Fibroblast of pulmonary artery (primary cell): ENCODE data around the gene SYNJ1.

ENCODE experiments used
- DNase-seq: peaks from one replicate; pipeline ENCODE4 v3.0.0-alpha.2; 2010; ENCODE audit warnings: low read depth
- H3K4me3 ChIP-seq: replicated peaks from 2 replicates; pipeline ENCODE4 v1.5.1; 2011; ENCODE audit warnings: low read depth, mild to moderate bottlenecking, control low read depth, low read length, moderate library complexity
- TF ChIP-seq, protein P1 (sequence below): IDR thresholded peaks from 2 replicates; pipeline ENCODE4 v1.5.1; 2011; ENCODE audit warnings: mild to moderate bottlenecking, control low read depth, low read length, inconsistent platforms; ENCODE audit errors: missing control alignments

SYNJ1 gene

GRCh38 chr21:32717851-32718316, 9.9 kb downstream of the SYNJ1 start:
- TF ChIP-seq, protein P1, sequence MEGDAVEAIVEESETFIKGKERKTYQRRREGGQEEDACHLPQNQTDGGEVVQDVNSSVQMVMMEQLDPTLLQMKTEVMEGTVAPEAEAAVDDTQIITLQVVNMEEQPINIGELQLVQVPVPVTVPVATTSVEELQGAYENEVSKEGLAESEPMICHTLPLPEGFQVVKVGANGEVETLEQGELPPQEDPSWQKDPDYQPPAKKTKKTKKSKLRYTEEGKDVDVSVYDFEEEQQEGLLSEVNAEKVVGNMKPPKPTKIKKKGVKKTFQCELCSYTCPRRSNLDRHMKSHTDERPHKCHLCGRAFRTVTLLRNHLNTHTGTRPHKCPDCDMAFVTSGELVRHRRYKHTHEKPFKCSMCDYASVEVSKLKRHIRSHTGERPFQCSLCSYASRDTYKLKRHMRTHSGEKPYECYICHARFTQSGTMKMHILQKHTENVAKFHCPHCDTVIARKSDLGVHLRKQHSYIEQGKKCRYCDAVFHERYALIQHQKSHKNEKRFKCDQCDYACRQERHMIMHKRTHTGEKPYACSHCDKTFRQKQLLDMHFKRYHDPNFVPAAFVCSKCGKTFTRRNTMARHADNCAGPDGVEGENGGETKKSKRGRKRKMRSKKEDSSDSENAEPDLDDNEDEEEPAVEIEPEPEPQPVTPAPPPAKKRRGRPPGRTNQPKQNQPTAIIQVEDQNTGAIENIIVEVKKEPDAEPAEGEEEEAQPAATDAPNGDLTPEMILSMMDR, result no peak
- DNase-seq, result no peak
- H3K4me3 ChIP-seq, result no peak overlapping the region

DNA sequence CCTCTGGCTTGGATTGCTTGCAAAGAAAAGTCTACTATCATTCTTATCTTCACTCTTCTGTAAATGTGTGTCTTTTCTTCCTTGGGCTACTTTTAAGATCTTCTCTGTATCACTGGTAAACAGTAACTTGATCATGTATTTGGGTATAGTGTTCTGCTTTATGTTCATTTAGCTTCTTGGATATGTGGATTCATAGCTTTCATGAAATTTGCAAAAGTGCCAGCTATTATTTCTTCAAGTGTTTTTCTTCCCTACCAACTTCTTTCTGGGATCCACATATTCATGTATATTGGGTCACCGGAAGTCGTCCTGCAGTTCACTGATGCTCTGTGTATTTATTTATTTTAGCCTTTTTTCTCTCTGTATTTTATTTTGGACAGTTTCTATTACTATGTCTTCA, 11.3 kb downstream of the SYNJ1 start:
- no peak for DNase-seq
- H3K4me3 ChIP-seq, result no peak overlapping the region
- TF ChIP-seq, protein P1, result no peak

DNA sequence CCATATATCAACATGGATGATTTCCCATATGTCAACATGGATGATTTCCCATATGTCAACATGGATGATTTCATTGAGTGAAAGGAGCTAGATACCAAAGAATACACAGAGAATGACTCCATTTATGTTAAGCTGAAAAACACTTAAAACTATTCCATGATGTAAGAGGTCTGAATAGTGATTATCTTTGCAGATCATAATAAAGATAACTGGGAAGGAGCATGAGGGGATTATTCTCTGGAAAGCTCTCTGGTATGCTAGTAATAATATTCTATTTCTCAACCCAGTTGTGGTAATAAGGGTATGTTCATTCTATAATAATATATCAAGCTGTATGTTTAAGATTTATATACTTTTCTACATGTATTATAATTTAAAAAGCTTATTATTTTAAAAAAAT, 14.1 kb downstream of the SYNJ1 start:
- no peak for DNase-seq
- no peak overlapping the region for H3K4me3 ChIP-seq
- TF ChIP-seq, protein P1, result no peak

GRCh38 chr21:32712641-32713040, 15.2 kb downstream of the SYNJ1 start:
- TF ChIP-seq, protein P1, result no peak
- DNase-seq, result no peak
- H3K4me3 ChIP-seq, result no peak overlapping the region

DNA sequence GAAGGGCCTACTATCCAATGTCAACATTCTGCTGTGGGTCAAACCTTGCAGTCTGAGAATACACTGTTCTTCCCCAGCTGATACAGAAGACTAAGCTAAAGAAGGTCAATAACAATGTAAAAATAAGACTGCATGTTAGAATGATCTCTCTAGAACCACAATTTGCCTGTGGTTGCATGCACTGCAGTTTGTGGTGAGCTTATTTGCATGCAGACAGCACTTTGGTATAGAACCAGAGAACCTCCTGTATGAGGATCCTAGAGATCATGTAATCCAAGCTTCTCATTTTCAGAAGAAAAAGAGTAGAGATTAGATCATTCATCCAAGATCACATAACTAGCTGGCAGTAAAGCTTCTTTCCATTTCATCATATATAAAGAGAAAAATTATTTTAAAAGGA, 15.8 kb downstream of the SYNJ1 start:
- no peak for DNase-seq
- TF ChIP-seq, protein P1, result no peak
- H3K4me3 ChIP-seq, result no peak overlapping the region

GRCh38 chr21:32710987-32711386, 16.8 kb downstream of the SYNJ1 start:
- DNase-seq, result no peak
- TF ChIP-seq, protein P1, result no peak
- H3K4me3 ChIP-seq, result no peak overlapping the region

DNA sequence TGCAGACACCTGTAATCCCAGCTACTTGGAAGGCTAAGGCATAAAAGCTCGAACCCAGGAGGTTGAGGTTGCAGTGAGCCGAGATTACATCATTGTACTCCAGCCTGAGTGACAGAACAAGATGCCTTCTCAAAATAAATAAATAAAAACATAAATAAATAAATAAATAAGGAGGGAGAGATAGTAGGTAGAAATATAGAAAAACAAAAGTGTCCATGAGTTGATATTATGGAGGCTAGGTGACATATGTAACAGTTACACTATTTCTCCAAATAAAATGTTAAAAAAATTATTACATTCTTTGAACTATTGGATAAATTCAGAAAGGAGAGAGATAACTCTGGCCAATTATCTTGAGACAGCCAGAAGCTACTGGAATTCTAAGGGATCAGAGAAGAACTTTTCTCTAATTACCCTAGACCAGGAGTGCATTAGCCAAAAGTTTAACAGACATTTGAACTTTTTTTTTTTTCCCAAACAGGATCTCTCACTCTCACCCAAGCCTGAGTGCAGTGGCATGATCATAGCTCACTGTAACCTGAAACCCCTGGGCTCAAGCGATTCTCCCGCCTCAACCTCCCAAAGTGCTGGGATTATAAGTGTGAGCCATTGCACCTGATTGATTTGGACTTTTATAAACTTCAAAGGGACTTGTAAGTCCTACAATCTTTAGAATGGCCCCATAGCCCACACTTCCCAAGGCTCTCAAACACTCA, 17.6 kb downstream of the SYNJ1 start:
- no peak for DNase-seq
- TF ChIP-seq, protein P1, result no peak
- no peak overlapping the region for H3K4me3 ChIP-seq
